ENCODE measurements around the gene TLCD4.

GRCh38 chr1:95086949-95087533 lies 30.1 kb upstream of the TLCD4 start:
- TF ChIP-seq CBX5 (IDR thresholded peaks at IDR 0.05; ENCODE audit: low read depth) (no peak), SREBF2 (IDR thresholded peaks at IDR 0.05; ENCODE audit: low read length) (no peak), EED (IDR thresholded peaks at IDR 0.05; ENCODE audit: low read depth) (no peak), ZNF384 (IDR thresholded peaks at IDR 0.05; ENCODE audit: borderline replicate concordance, low read depth, low read length) (no peak), POLR2AphosphoS5 (IDR thresholded peaks at IDR 0.05; ENCODE audit: low read length) (no peak), POLR2A (IDR thresholded peaks at IDR 0.05; ENCODE audit: low read depth, low read length) (no peak), HDGF (IDR thresholded peaks at IDR 0.05) (no peak), BACH1 (IDR thresholded peaks at IDR 0.05; ENCODE audit: borderline replicate concordance) (no peak), BRCA1 (IDR thresholded peaks at IDR 0.05; ENCODE audit: low read depth, low read length) (no peak), NRF1 (conservative IDR thresholded peaks at IDR 0.05; ENCODE audit: low read depth, low read length) (no peak), CTCF (IDR thresholded peaks at IDR 0.05 in 2 of 3, conservative IDR thresholded peaks at IDR 0.05 in 1 of 3; ENCODE audit: control insufficient read depth in 2 of 3, extremely low read depth in 1 of 3, insufficient read depth in 1 of 3, low read depth in 3 of 3, low read length in 3 of 3) (no peak)

Data from GM12878 (cell line).